Measurements from ENCODE around the gene GNA12.

DNA sequence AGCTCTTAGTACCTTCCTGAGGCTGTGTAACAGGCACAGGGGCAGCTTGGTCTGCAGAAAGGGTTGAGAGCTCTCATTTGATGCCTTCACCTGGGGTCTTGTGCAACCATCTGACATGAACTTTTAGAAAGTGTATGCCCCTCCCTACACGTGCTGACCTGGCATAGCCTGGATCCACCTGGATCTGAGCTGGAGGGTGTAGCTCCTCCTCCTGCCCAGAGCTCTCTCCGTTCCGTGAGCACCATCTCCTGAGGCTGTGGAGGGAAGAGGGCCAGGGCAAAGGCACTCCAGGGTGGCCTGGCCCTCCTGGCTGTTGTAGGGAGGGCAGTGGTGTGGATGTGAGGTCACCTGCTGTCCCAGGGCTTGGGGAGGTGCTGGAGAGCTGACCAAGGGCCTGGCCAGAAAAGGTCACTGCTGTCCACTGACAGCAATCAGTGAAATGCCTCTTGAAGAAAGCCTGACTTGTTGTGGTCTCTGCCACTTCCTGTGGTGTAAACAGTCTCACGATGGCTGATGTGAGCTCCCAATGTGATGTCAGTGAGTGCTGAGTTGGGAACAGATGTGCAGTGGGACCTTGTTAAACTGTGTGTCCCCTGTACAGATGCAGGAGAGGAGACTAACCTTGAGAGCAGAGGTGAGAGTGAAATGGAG lies 133.1 kb downstream of the GNA12 start:
- no peak for TF ChIP-seq POLR2A (IDR thresholded peaks at IDR 0.05)
- TF ChIP-seq, protein P1, sequence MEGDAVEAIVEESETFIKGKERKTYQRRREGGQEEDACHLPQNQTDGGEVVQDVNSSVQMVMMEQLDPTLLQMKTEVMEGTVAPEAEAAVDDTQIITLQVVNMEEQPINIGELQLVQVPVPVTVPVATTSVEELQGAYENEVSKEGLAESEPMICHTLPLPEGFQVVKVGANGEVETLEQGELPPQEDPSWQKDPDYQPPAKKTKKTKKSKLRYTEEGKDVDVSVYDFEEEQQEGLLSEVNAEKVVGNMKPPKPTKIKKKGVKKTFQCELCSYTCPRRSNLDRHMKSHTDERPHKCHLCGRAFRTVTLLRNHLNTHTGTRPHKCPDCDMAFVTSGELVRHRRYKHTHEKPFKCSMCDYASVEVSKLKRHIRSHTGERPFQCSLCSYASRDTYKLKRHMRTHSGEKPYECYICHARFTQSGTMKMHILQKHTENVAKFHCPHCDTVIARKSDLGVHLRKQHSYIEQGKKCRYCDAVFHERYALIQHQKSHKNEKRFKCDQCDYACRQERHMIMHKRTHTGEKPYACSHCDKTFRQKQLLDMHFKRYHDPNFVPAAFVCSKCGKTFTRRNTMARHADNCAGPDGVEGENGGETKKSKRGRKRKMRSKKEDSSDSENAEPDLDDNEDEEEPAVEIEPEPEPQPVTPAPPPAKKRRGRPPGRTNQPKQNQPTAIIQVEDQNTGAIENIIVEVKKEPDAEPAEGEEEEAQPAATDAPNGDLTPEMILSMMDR (IDR thresholded peaks at IDR 0.05), result no peak

Measured in lower leg skin (tissue), 3 donors.